GM23248 (cell line): ENCODE results near the gene PPDPF. TPM values are rescaled to one million over a fixed set of nuclear protein-coding genes. Genes with fewer than 3 reads are reported as not detected.

Experiments used
- DNase-seq: peaks from one replicate; pipeline ENCODE4 v3.0.0-alpha.2; 2015
- H2AFZ ChIP-seq: fragments of 200-600 bp; sonication (generic); 2 replicates; pipeline ENCODE4 v1.6.1; 2016; ENCODE audit warnings: antibody characterized with exemption
- H3F3A ChIP-seq: fragments of 200-600 bp; sonication (generic); 2 replicates; pipeline ENCODE4 v1.6.1; 2016; ENCODE audit warnings: mild to moderate bottlenecking, antibody characterized with exemption, mixed run types; ENCODE audit not compliant: insufficient read depth
- H3K27ac ChIP-seq: fragments of 200-600 bp; sonication (generic); 2 replicates; pipeline ENCODE4 v1.5.1; 2016; ENCODE audit warnings: mild to moderate bottlenecking
- H3K27me3 ChIP-seq: fragments of 200-600 bp; sonication (generic); replicated peaks from 2 replicates; pipeline ENCODE4 v1.6.1; 2016; ENCODE audit warnings: mild to moderate bottlenecking; ENCODE audit not compliant: insufficient read depth
- H3K36me3 ChIP-seq: fragments of 200-600 bp; sonication (generic); 2 replicates; pipeline ENCODE4 v1.6.1; 2016; ENCODE audit warnings: low read depth, mild to moderate bottlenecking
- H3K4me1 ChIP-seq: fragments of 200-600 bp; sonication (generic); 2 replicates; pipeline ENCODE4 v1.6.1; 2016; ENCODE audit warnings: mild to moderate bottlenecking; ENCODE audit not compliant: insufficient read depth
- H3K4me2 ChIP-seq: fragments of 200-600 bp; sonication (generic); one replicate; pipeline ENCODE4 v1.6.1; 2016; ENCODE audit warnings: mild to moderate bottlenecking; ENCODE audit not compliant: unreplicated experiment
- H3K4me3 ChIP-seq: fragments of 200-600 bp; sonication (generic); 2 replicates; pipeline ENCODE4 v1.5.1; 2016; ENCODE audit warnings: mild to moderate bottlenecking
- H3K79me2 ChIP-seq: fragments of 200-600 bp; sonication (generic); 2 replicates; pipeline ENCODE4 v1.6.1; 2016; ENCODE audit warnings: mild to moderate bottlenecking; ENCODE audit not compliant: insufficient read depth
- H3K9ac ChIP-seq: fragments of 200-600 bp; sonication (generic); 2 replicates; pipeline ENCODE4 v1.6.1; 2016; ENCODE audit warnings: mild to moderate bottlenecking
- H3K9me2 ChIP-seq: fragments of 200-600 bp; sonication (generic); 2 replicates; pipeline ENCODE4 v1.6.1; 2016; ENCODE audit warnings: mixed run types, mild to moderate bottlenecking, moderate library complexity; ENCODE audit not compliant: insufficient read depth
- H3K9me3 ChIP-seq: fragments of 200-600 bp; sonication (generic); one replicate; pipeline ENCODE4 v1.6.1; 2017; ENCODE audit warnings: low read depth
- H4K20me1 ChIP-seq: fragments of 200-600 bp; sonication (generic); 2 replicates; pipeline ENCODE4 v1.6.0; 2016; ENCODE audit not compliant: insufficient read depth
- EZH2 ChIP-seq: fragments of 200-600 bp; sonication (generic); IDR thresholded peaks from 2 replicates; pipeline ENCODE4 v1.6.1; 2018; ENCODE audit warnings: antibody characterized with exemption, mild to moderate bottlenecking; ENCODE audit not compliant: insufficient read depth, poor library complexity, severe bottlenecking
- EZH2phosphoT487 ChIP-seq: fragments of 200-600 bp; sonication (generic); IDR thresholded peaks from 2 replicates; pipeline ENCODE4 v1.6.1; 2018; ENCODE audit warnings: antibody characterized with exemption, moderate library complexity, mild to moderate bottlenecking, low read depth; ENCODE audit not compliant: insufficient read depth
- WGBS, 2 experiments: methylation state at CpG; one replicate each; pipeline ENCODE4 v1.1.6; 2015 to 2017; ENCODE audit warnings: low lambda C conversion rate in 2 of 2, low coverage in 1 of 2; ENCODE audit errors: missing lambda C conversion rate in 2 of 2; 5-methylcytosine and 5-hydroxymethylcytosine counted together
- in situ Hi-C: fragments of 300-500 bp; cut with MboI; formaldehyde crosslinking; loops from 2 replicates; pipeline ENCODE4 v1.15.0; 2020
- polyA plus RNA-seq: library from polyadenylated mRNA; unstranded; fragments of >200 nt; fragmentation: Nextera tagmentation; extraction: Ambion mirVana; gene quantifications from 2 replicates; pipeline ENCODE4 v1.2.1, GENCODE V29; 2016
- total RNA-seq: library from RNA; depleted of rRNA; stranded (reverse); fragments of >200 nt; shearing (Covaris generic); gene quantifications from 2 replicates; pipeline ENCODE4 v1.2.3, GENCODE V29; 2014

Gene PPDPF
- total and polyA plus RNA-seq, 2 experiments from 2014 or later = 170 to 236 TPM

GRCh38 chr20:63540417-63541186, 20.0 kb downstream of the PPDPF start:
- no peaks in the 10 kb centered on the region for H3K4me1 ChIP-seq
- H3K4me3 ChIP-seq = no peak overlapping the region
- no peaks in the 10 kb centered on the region for H4K20me1 ChIP-seq
- H3K9me2 ChIP-seq = no peaks in the 10 kb centered on the region
- no peak overlapping the region for H3K4me2 ChIP-seq
- no peaks in the 10 kb centered on the region for H3F3A ChIP-seq
- H3K79me2 ChIP-seq = no peaks in the 10 kb centered on the region
- no peak for TF ChIP-seq EZH2phosphoT487
- H3K27ac ChIP-seq = no peak overlapping the region
- WGBS, 2 experiments = 32 to 36% methylated on average over 38 to 47 of the region's 49 CpGs
- H3K9ac ChIP-seq = no peak overlapping the region
- no peaks in the 10 kb centered on the region for H3K27me3 ChIP-seq
- no peaks in the 10 kb centered on the region for H3K9me3 ChIP-seq
- in situ Hi-C loops = no loop called here
- H2AFZ ChIP-seq = no peak overlapping the region
- peak; percentile 69 for DNase-seq
- no peaks in the 10 kb centered on the region for H3K36me3 ChIP-seq

- no peaks in the 10 kb centered on the region for H3K9me2 ChIP-seq
- H3K79me2 ChIP-seq = no peaks in the 10 kb centered on the region
- in situ Hi-C loops = no loop called here
- H3K4me3 ChIP-seq = no peak overlapping the region
- no peaks in the 10 kb centered on the region for H3K4me1 ChIP-seq
- no peak for TF ChIP-seq EZH2
- no peak for TF ChIP-seq EZH2phosphoT487
- no peak overlapping the region for H3K9ac ChIP-seq
- H3K27ac ChIP-seq = no peak overlapping the region
- H3K9me3 ChIP-seq = no peaks in the 10 kb centered on the region
- no peak overlapping the region for H3K4me2 ChIP-seq
- no peaks in the 10 kb centered on the region for H3K27me3 ChIP-seq
- H3K36me3 ChIP-seq = no peaks in the 10 kb centered on the region
- WGBS, 2 experiments = 81 to 87% methylated on average over 22 to 27 of the region's 28 CpGs
- no peaks in the 10 kb centered on the region for H4K20me1 ChIP-seq
- no peaks in the 10 kb centered on the region for H3F3A ChIP-seq
- no peak overlapping the region for H2AFZ ChIP-seq
- no peak for DNase-seq
These were observed 20.8 kb downstream of the PPDPF start for GRCh38 chr20:63541371-63541770.

DNA sequence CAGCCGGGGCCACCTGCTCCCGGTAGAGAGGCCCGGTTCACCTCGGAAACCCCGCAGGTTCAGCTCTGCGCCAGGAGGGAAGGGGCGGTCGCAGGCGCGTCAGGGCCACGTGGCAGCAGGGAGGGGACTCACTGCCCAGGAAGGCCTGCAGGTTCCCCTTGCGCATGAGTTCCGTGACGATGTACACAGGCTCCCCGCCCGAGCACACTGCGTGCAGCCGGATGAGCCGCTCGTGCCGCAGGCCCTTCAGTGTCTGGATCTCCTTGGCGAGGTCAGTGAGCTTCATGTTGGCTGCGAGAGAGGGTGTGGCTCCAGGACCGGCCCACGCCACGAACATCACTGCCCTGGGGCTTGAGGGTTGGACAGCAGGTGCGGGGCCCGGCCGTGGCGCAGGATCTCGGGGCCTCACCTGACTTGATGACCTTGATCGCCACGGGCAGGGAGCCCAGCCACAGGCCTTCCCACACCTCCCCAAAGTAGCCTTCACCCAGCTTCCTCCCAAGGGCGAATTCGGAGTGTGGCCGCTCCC, 21.5 kb downstream of the PPDPF start:
- WGBS, 2 experiments = 83 to 84% methylated on average over 27 to 36 of the region's 36 CpGs
- Histone ChIP-seq H3K9me2 (no peaks in the 10 kb centered on the region), H3K4me3 (no peak overlapping the region), H3K4me2 (no peak overlapping the region), H3K9me3 (no peaks in the 10 kb centered on the region), H3K79me2 (no peaks in the 10 kb centered on the region), H3K36me3 (no peaks in the 10 kb centered on the region), H2AFZ (no peak overlapping the region), H3K9ac (no peak overlapping the region), H3F3A (no peaks in the 10 kb centered on the region), H3K4me1 (no peaks in the 10 kb centered on the region), H3K27me3 (no peaks in the 10 kb centered on the region), H3K27ac (no peak overlapping the region), H4K20me1 (no peaks in the 10 kb centered on the region)
- TF ChIP-seq EZH2 = no peak
- TF ChIP-seq EZH2phosphoT487 = no peak
- no peak for DNase-seq
- in situ Hi-C loops = no loop called here

DNA sequence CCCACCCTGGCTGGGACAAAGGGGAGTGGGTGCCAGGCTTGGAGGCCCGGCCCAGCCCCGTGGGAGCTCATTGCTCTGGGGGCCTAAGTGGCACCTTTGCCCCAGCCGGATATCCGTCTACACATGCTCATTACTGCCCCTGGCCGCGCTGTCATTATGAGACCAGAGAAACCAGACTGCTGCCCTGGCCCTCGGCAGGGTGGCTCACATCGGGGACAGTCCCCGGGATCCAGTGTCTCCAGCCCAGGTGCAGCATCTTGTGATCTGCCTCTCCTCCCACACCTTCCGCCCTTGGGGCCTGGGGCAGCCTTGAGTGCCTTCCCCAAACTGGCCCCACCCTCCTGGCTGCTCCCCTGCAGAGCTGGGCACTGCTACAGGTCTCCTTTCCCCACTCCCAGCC, 22.1 kb downstream of the PPDPF start:
- H3K9ac ChIP-seq = no peak overlapping the region
- H2AFZ ChIP-seq = no peak overlapping the region
- in situ Hi-C loops = no loop called here
- H3K9me2 ChIP-seq = no peaks in the 10 kb centered on the region
- DNase-seq = no peak
- H3F3A ChIP-seq = no peaks in the 10 kb centered on the region
- H3K4me1 ChIP-seq = no peaks in the 10 kb centered on the region
- no peaks in the 10 kb centered on the region for H3K27me3 ChIP-seq
- H3K4me3 ChIP-seq = no peak overlapping the region
- H3K4me2 ChIP-seq = no peak overlapping the region
- 76 to 81% methylated on average over 10 of the region's 10 CpGs for WGBS, 2 experiments
- H3K27ac ChIP-seq = no peak overlapping the region
- no peaks in the 10 kb centered on the region for H3K79me2 ChIP-seq
- no peak for TF ChIP-seq EZH2phosphoT487
- no peak for TF ChIP-seq EZH2
- H3K9me3 ChIP-seq = no peaks in the 10 kb centered on the region
- no peaks in the 10 kb centered on the region for H4K20me1 ChIP-seq
- no peaks in the 10 kb centered on the region for H3K36me3 ChIP-seq
